ENCODE measurements around the gene EEIG1.

The EEIG1 gene

GRCh38 chr9:127934248-127934647 lies 46.5 kb downstream of the EEIG1 start:
- TF ChIP-seq, protein P1, sequence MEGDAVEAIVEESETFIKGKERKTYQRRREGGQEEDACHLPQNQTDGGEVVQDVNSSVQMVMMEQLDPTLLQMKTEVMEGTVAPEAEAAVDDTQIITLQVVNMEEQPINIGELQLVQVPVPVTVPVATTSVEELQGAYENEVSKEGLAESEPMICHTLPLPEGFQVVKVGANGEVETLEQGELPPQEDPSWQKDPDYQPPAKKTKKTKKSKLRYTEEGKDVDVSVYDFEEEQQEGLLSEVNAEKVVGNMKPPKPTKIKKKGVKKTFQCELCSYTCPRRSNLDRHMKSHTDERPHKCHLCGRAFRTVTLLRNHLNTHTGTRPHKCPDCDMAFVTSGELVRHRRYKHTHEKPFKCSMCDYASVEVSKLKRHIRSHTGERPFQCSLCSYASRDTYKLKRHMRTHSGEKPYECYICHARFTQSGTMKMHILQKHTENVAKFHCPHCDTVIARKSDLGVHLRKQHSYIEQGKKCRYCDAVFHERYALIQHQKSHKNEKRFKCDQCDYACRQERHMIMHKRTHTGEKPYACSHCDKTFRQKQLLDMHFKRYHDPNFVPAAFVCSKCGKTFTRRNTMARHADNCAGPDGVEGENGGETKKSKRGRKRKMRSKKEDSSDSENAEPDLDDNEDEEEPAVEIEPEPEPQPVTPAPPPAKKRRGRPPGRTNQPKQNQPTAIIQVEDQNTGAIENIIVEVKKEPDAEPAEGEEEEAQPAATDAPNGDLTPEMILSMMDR (IDR thresholded peaks at IDR 0.05; ENCODE audit: low read length) = no peak
- TF ChIP-seq EZH2phosphoT487 (IDR thresholded peaks at IDR 0.05; ENCODE audit: low read length) (no peak), EZH2 (optimal IDR thresholded peaks at IDR 0.05; ENCODE audit: low read depth, low read length) (no peak)
- DNase-seq = no peak
- Histone ChIP-seq H3K4me3 (ENCODE audit: low read length) (no peak overlapping the region), H2AFZ (ENCODE audit: low read length) (no peak overlapping the region), H3K9ac (ENCODE audit: low read length) (no peak overlapping the region), H3K27ac (ENCODE audit: low read length) (no peak overlapping the region), H3K36me3 (replicated peaks; ENCODE audit: insufficient read depth, low read length) (no peaks in the 10 kb centered on the region), H3K9me3 (replicated peaks; ENCODE audit: insufficient read depth, low read length) (no peaks in the 10 kb centered on the region), H3K4me1 (ENCODE audit: low read length) (peaks cover 26% of the 10 kb centered on the region), H3K4me2 (ENCODE audit: low read depth, low read length) (no peak overlapping the region), H4K20me1 (ENCODE audit: insufficient read depth, low read length) (0 out of 2 replicates have a peak, but pooled peaks cover 4% of the 10 kb centered on the region), H3K79me2 (ENCODE audit: low read length) (peaks cover 35% of the 10 kb centered on the region), H3F3A (ENCODE audit: insufficient read depth, low read length) (peaks cover 22% of the 10 kb centered on the region), H3K9me2 (replicated peaks; ENCODE audit: insufficient read depth, low read length) (no peaks in the 10 kb centered on the region), H3K27me3 (replicated peaks; ENCODE audit: insufficient read depth, low read length) (no peaks in the 10 kb centered on the region)

DNA sequence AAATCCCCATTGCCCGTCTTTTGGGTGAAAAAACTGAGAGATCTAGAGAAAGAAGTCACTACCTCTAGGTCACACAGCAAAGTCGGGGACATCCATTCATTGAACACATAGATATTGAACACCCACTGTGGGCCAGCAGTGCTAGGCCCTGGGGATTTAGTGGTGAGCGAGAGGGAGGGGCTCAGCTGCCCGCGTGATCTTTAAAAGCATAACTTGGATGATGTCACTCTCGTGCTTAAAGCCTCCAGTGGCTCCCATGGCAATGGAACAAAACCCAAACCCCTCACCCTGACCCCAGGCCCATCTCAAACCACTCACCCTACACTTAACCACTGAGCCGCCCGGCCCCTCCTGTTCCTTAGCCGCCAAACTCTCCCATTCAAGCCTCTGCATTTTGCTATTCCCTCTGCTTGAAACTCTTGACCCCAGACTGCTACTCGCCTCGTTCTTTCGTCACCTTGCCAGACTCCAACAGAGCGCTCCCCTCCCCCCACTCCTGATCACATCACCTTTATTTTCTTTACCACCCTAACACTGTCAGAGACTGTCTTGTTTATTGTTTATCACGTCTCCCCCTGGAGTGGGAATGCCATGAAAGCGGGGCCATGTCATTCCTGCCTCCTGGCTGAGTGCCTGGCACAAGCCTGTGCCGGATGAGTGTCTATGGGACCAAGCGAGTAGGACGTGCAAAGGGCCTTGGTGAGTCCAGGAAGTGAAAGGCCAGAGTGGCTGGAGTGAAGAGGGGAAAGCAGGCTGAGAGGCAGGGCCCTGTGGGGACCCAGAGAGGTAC lies 49.5 kb downstream of the EEIG1 start:
- Histone ChIP-seq H3K27ac (ENCODE audit: low read length) (no peak overlapping the region), H3K9me2 (replicated peaks; ENCODE audit: insufficient read depth, low read length) (no peaks in the 10 kb centered on the region), H3K4me1 (ENCODE audit: low read length) (peaks cover 40% of the 10 kb centered on the region), H3K4me3 (ENCODE audit: low read length) (peak overlapping the region; percentile 56), H3F3A (ENCODE audit: insufficient read depth, low read length) (peaks cover 46% of the 10 kb centered on the region), H4K20me1 (ENCODE audit: insufficient read depth, low read length) (0 out of 2 replicates have a peak, but pooled peaks cover 4% of the 10 kb centered on the region), H3K27me3 (replicated peaks; ENCODE audit: insufficient read depth, low read length) (no peaks in the 10 kb centered on the region), H3K9me3 (replicated peaks; ENCODE audit: insufficient read depth, low read length) (no peaks in the 10 kb centered on the region), H3K79me2 (ENCODE audit: low read length) (peaks cover 22% of the 10 kb centered on the region), H3K4me2 (ENCODE audit: low read depth, low read length) (peak overlapping the region; percentile 77), H3K36me3 (replicated peaks; ENCODE audit: insufficient read depth, low read length) (no peaks in the 10 kb centered on the region), H2AFZ (ENCODE audit: low read length) (peak overlapping the region; percentile 5; the same call in 1 of the 2 replicates), H3K9ac (ENCODE audit: low read length) (peak overlapping the region; percentile 11; the same call in 1 of the 2 replicates)
- peak; percentile 35 for DNase-seq
- no peak for TF ChIP-seq EZH2 (optimal IDR thresholded peaks at IDR 0.05; ENCODE audit: low read depth, low read length)
- TF ChIP-seq EZH2phosphoT487 (IDR thresholded peaks at IDR 0.05; ENCODE audit: low read length) = no peak
- TF ChIP-seq, protein P1 (IDR thresholded peaks at IDR 0.05; ENCODE audit: low read length) = no peak

Measured in MM.1S (cell line).